HFFc6 (cell line): ENCODE measurements around the gene NRP2. TPM values are rescaled to one million over a fixed set of nuclear protein-coding genes. Genes with fewer than 3 reads are reported as not detected.

Source experiments
- DNase-seq: peaks from one replicate; pipeline ENCODE4 v3.0.0-alpha.2; 2018
- H3K27ac Mint-ChIP-seq: 2 replicates; pipeline ENCODE4 v1.8.0; 2020; ENCODE audit warnings: mild to moderate bottlenecking, mixed read lengths
- H3K27me3 Mint-ChIP-seq: 2 replicates; pipeline ENCODE4 v1.8.0; 2021; ENCODE audit warnings: mild to moderate bottlenecking, moderate library complexity, mixed read lengths; ENCODE audit not compliant: insufficient read depth
- H3K36me3 Mint-ChIP-seq: 2 replicates; pipeline ENCODE4 v1.8.0; 2021; ENCODE audit warnings: low read depth, mixed read lengths
- H3K4me1 Mint-ChIP-seq: 2 replicates; pipeline ENCODE4 v1.8.0; 2020; ENCODE audit warnings: low read depth, mixed read lengths
- H3K4me3 Mint-ChIP-seq: 2 replicates; pipeline ENCODE4 v1.8.0; 2020; ENCODE audit warnings: mild to moderate bottlenecking, moderate library complexity, mixed read lengths
- H3K9me3 Mint-ChIP-seq: 2 replicates; pipeline ENCODE4 v1.8.0; 2020; ENCODE audit warnings: mild to moderate bottlenecking, mixed read lengths
- CTCF ChIP-seq: fragments of 200-600 bp; sonication (generic); IDR thresholded peaks from 2 replicates; pipeline ENCODE4 v1.5.0; 2021; ENCODE audit warnings: antibody characterized with exemption, mild to moderate bottlenecking
- total RNA-seq, 6 experiments: library from RNA; stranded (reverse); fragmentation: NEBNext Ultra II Directional; extraction: Animal tissue kit (Norgen Biotek cat#: 25700); gene quantifications; 2 replicates in 1 of 6; 3 replicates in 5 of 6; pipeline ENCODE4 v1.2.3, GENCODE V29; 2021

NRP2 gene
- total RNA-seq, 6 experiments from 2014 or later, result 11.8 to 25.1 (median 21.4) TPM

DNA sequence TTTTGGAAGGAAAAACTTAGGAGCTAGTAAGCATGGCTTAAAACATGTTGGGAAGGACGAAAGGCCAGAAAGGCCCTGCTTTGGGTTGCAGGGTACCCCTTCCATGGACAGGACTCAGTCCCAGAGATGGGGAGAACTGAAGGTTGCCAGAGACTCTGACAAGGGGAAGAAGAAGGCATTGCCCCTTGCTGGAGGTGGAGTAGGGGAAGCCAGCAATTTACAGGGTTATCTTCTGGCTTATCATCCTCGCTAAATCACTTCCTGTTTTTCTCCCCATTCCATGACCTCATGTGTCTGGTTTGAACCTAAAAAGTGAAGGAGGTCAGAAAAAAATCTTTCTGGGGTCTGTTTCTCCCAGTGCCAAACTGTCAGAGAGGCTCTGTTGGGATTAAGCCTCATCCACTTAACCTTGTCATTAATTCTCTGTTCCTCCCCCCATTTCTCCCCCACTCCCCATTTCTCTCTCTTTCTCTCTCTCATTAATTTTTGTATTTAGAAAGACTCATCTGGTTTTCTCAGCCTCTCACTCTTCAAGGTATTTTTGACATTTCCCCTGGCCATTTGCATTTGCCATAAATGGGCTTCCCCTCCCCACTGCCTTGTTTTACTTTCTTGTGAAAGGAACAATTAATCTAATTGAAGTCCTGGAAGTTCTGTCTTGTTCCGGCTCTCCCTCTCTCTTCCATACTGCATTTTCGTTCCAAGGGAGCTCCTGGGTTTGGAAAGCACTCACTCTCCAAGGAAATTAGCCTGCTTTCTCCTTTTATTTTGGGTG is 17.4 kb downstream of the NRP2 start:
- Mint-ChIP-seq H3K27ac (peak overlapping the region; percentile 92), H3K9me3 (no peaks in the 10 kb centered on the region), H3K4me1 (peaks cover 86% of the 10 kb centered on the region), H3K4me3 (peak overlapping the region; percentile 74; the same call in 1 of the 2 replicates), H3K36me3 (peaks cover 10% of the 10 kb centered on the region; the same call in 1 of the 2 replicates), H3K27me3 (peaks cover 3% of the 10 kb centered on the region; the same call in 1 of the 2 replicates)
- DNase-seq, result no peak
- TF ChIP-seq CTCF, result no peak

- Mint-ChIP-seq H3K9me3 (no peaks in the 10 kb centered on the region), H3K27me3 (peaks cover 3% of the 10 kb centered on the region; the same call in 1 of the 2 replicates), H3K27ac (peak overlapping the region; percentile 92), H3K36me3 (peaks cover 10% of the 10 kb centered on the region; the same call in 1 of the 2 replicates), H3K4me3 (peak overlapping the region; percentile 74), H3K4me1 (peaks cover 77% of the 10 kb centered on the region)
- no peak for TF ChIP-seq CTCF
- peak; percentile 79 for DNase-seq
These were observed 18.2 kb downstream of the NRP2 start for GRCh38 chr2:205700331-205701132.

GRCh38 chr2:205701509-205701908 is 19.2 kb downstream of the NRP2 start:
- DNase-seq, result no peak
- Mint-ChIP-seq H3K9me3 (no peaks in the 10 kb centered on the region), H3K27ac (peak overlapping the region; percentile 92), H3K36me3 (peaks cover 10% of the 10 kb centered on the region; the same call in 1 of the 2 replicates), H3K4me3 (peak overlapping the region; percentile 74; the same call in 1 of the 2 replicates), H3K27me3 (peaks cover 3% of the 10 kb centered on the region; the same call in 1 of the 2 replicates), H3K4me1 (peaks cover 78% of the 10 kb centered on the region)
- no peak for TF ChIP-seq CTCF

GRCh38 chr2:205702576-205702975 is 20.3 kb downstream of the NRP2 start:
- H3K27me3 Mint-ChIP-seq, result peaks cover 1% of the 10 kb centered on the region; the same call in 1 of the 2 replicates
- peak overlapping the region; percentile 92 for H3K27ac Mint-ChIP-seq
- H3K36me3 Mint-ChIP-seq, result 0 out of 2 replicates have a peak, but pooled peaks cover 6% of the 10 kb centered on the region
- no peak for TF ChIP-seq CTCF
- no peak for DNase-seq
- no peaks in the 10 kb centered on the region for H3K9me3 Mint-ChIP-seq
- H3K4me3 Mint-ChIP-seq, result no peak overlapping the region; the same call in 1 of the 2 replicates
- peaks cover 78% of the 10 kb centered on the region for H3K4me1 Mint-ChIP-seq

DNA sequence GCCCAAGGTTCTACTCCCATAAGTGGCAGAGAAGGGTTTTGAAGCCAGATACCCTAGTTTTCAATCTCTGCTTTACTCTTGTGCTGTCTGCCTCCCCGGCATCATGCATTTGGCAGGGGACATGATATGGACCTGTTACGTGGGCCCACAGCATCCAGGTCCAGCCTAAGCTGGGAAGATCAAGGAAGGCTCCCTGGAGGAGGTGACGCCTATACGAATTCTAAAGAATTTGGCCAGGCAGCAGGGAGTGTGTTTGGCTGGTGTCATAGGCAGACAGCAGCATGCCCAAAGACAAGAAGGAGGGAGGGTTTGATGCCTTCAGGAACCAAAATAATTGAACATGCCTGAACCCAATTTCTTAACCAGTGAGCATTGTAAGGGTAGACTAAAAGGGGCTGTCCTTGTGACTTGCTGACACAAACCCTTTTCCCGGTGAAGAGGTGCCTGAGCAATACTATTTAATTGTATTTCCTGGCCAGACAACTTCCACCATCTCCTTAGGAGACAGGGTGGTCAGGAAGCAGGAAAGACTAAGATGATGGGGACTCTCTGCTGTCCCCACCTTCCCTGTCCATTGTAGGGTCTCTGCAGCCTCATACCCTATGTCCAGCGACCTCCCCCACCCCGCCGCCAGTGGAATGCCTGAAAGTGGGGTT is 21.3 kb downstream of the NRP2 start:
- H3K4me1 Mint-ChIP-seq, result peaks cover 78% of the 10 kb centered on the region

More for the DNA sequence above, 21.3 kb downstream of the NRP2 start:
- no peak overlapping the region for H3K27ac Mint-ChIP-seq
- DNase-seq, result no peak
- H3K27me3 Mint-ChIP-seq, result peaks cover 1% of the 10 kb centered on the region; the same call in 1 of the 2 replicates
- H3K9me3 Mint-ChIP-seq, result no peaks in the 10 kb centered on the region
- no peaks in the 10 kb centered on the region for H3K36me3 Mint-ChIP-seq
- no peak for TF ChIP-seq CTCF
- H3K4me3 Mint-ChIP-seq, result no peak overlapping the region
